Fibroblast of mammary gland (primary cell): Measurements from ENCODE around the gene KBTBD6.
A peak's percentile ranks its signal among the peaks of the same experiment; 100 is the strongest.
"Not testable (repeated sequence)": the region's sequence is repeated elsewhere in the genome, so short reads cannot be mapped to it uniquely, and the experiment has no call there.

ENCODE experiments used
- DNase-seq: peaks from one replicate; pipeline ENCODE4 v3.0.0-alpha.2; 2010; ENCODE audit warnings: low read depth
- H3K4me3 ChIP-seq: 2 replicates; pipeline ENCODE4 v1.5.1; 2011; ENCODE audit warnings: low read depth, mild to moderate bottlenecking, low read length, moderate library complexity; ENCODE audit not compliant: control insufficient read depth
- CTCF ChIP-seq: conservative IDR thresholded peaks from 2 replicates; pipeline ENCODE4 v1.5.1; 2011; ENCODE audit warnings: low read depth, low read length, inconsistent platforms; ENCODE audit not compliant: control insufficient read depth, insufficient read depth

KBTBD6 gene

GRCh38 chr13:41111454-41111853 is 21.1 kb downstream of the KBTBD6 start:
- DNase-seq, result peak; percentile 66
- no peak overlapping the region for H3K4me3 ChIP-seq
- no peak for TF ChIP-seq CTCF

GRCh38 chr13:41107584-41108014 is 25.0 kb downstream of the KBTBD6 start:
- no peak for TF ChIP-seq CTCF

GRCh38 chr13:41107104-41107571 is 25.5 kb downstream of the KBTBD6 start:
- no peak for DNase-seq
- TF ChIP-seq CTCF, result no peak
- H3K4me3 ChIP-seq, result no peak overlapping the region

More at GRCh38 chr13:41107584-41108014, 25.0 kb downstream of the KBTBD6 start:
- H3K4me3 ChIP-seq, result no peak overlapping the region
- DNase-seq, result no peak

GRCh38 chr13:41099986-41100385 is 32.6 kb downstream of the KBTBD6 start:
- no peak for DNase-seq
- H3K4me3 ChIP-seq, result no peak overlapping the region
- TF ChIP-seq CTCF, result no peak

- DNase-seq, result no peak
- no peak overlapping the region for H3K4me3 ChIP-seq
- TF ChIP-seq CTCF, result no peak
These were observed 33.8 kb downstream of the KBTBD6 start for GRCh38 chr13:41098761-41099160.

- not testable (repeated sequence) for DNase-seq, H3K4me3 ChIP-seq
These were observed 36.9 kb downstream of the KBTBD6 start for GRCh38 chr13:41095681-41096080.

GRCh38 chr13:41085961-41086585 is 46.5 kb downstream of the KBTBD6 start:
- DNase-seq, result no peak
- no peak overlapping the region for H3K4me3 ChIP-seq
- no peak for TF ChIP-seq CTCF
